HG03575 (cell line): ENCODE measurements around the gene CNOT4.
"Not testable (repeated sequence)": the region's sequence is repeated elsewhere in the genome, so short reads cannot be mapped to it uniquely, and the experiment has no call there.

ENCODE experiments used
- ATAC-seq: cut with Tn5 transposase; IDR thresholded peaks from one replicate; pipeline ENCODE4 v1.9.1; 2021; ENCODE audit not compliant: unreplicated experiment, insufficient number of reproducible peaks, low FRiP score; ENCODE audit errors: extremely low read depth

The CNOT4 gene

GRCh38 chr7:135466442-135467206 is 43.3 kb downstream of the CNOT4 start:
- ATAC-seq, result no peak

DNA sequence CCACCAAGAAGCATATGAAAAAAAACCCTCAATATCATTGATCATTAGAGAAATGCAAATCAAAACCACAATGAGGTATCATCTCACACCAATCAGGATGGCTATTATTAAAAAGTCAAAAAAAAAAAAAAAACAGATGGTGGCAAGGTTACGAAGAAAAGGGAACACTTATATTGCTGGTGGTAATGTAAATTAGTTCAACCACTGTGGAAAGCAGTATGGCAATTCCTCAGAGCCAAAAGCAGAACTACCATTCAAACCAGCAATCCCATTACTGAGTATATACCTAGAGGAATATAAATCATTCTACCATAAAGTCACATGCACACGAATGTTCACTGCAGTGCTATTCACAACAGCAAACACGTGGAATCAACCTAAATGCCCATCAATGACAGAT is 46.0 kb downstream of the CNOT4 start:
- no peak for ATAC-seq

DNA sequence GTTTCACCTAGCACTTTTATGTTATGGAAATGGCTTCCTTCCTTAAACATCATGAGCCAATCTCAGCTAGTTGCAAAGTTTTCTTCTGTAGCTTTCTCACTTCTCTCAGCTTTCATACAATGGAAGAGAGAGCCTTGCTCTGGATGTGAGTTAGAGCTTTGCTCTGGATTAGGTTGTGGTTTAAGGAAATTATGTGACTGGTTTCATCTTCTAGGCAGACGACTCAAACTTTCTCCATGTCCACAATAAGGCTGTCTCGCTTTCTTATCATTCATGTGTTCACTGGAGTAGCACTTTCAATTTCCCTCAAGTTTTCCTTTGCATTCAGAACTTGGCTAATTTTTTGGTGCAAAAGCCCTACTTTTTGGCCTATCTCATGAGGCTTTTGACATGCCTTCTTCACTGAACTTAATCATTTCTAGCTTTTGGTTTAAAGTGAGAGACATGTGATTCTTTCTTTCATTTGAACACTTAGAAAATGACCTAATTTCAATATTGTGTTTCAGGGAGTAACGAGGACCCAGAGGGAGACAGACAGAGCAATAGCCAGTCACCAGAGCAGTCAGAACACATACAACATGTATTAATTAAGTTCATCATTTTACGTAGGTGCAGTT is 49.8 kb downstream of the CNOT4 start:
- ATAC-seq, result no peak

GRCh38 chr7:135459076-135459475 is 50.8 kb downstream of the CNOT4 start:
- ATAC-seq, result no peak

DNA sequence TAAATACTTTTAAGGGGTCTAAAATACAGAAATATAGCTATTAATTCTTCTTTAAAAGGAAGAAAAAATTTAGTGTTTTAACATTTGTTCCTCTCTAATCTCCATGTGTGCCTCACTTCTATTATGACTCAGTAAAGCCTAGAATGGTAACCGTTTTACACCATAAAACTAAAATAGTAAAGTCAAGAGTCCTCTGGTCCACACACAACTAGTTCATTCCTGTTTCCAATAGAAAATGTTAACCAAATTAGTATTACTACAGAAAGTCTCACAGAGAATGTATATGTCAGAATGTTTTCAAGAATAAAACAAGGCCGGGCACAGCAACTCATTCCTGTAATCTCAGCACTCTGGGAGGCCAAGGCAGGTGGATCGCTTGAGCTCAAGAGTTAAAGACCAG is 55.8 kb downstream of the CNOT4 start:
- ATAC-seq, result no peak

GRCh38 chr7:135449436-135449835 is 60.5 kb downstream of the CNOT4 start:
- ATAC-seq, result no peak

- no peak for ATAC-seq
These were observed 61.1 kb downstream of the CNOT4 start for GRCh38 chr7:135448753-135449152.

DNA sequence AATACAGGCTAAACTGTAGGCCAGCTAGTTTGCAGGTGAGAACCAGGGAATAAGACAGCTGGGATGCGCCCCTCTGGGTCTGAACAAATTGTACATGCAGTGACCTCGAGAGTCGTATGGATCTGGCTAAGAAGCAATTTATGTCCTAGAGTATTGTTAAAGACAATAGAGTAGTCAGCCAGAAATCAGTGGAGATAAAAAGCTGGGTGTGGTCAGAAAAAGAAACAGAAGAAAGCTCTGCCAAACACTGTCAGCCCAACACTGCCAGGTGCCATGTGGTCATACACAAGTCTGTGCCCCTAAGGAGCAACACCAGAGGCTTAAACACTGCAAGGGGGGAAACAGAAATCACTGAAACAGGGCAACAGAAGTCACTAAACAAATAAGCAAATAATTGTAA is 62.2 kb downstream of the CNOT4 start:
- no peak for ATAC-seq

- no peak for ATAC-seq
These were observed 64.2 kb downstream of the CNOT4 start for GRCh38 chr7:135445690-135446089.

GRCh38 chr7:135445266-135445665 is 64.6 kb downstream of the CNOT4 start:
- ATAC-seq, result not testable (repeated sequence)

DNA sequence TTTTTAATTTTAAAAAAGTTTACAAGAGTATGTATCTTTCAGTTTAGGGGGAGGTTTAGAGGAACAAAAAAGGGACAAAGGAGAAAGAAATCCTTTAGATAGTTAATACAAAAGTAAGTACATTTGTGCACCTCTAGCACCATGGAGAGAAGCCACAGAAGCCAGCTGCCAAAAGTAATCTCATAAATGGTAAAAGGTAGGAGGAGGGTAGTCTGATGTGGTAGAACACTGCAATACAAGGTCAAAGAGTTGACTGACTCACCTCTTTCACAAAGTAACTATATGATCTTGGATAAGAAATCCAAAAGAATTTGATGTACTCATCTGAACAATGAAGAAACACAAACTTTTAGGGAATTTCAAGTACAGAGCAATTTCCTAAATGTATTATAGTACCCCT is 68.1 kb downstream of the CNOT4 start:
- no peak for ATAC-seq

DNA sequence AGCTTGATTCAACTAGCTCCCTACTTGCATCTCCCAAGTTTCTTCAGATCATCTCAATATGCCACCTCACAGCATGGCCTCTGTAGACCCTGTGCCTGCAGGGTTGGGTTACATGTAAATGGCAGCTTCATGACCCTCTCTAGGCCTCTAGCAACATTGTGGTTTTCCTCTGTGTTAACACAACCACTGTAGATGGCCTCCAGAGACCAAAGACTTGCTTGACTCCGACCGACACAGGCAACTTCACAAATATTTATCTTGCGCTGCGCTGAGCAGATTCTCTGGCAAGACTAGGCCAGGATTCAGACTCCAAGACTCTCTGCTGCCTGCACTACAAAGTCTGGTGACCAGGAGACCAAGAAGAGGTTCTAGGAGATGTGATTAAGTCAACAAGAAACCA is 75.9 kb downstream of the CNOT4 start:
- ATAC-seq, result no peak

DNA sequence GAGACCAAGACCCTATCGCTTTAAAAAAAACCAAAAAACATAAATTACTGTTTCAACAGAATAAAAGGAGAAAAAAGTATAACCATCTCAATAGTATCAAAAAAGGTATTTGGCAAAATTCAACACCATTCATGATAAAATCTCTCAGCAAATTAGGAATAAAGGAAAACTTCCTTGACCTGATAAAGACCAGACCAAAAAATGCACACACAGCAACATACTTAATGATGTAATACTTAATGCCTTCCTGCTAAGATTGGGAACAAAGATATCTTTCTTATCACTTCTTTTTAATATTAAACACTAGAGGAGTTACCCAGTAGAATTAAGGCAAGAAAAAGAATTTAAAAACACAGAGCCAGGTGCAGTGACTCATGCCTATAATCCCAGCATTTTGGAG is 79.3 kb downstream of the CNOT4 start:
- no peak for ATAC-seq

GRCh38 chr7:135428879-135429278 is 81.0 kb downstream of the CNOT4 start:
- ATAC-seq, result no peak

- ATAC-seq, result no peak
These were observed 81.9 kb downstream of the CNOT4 start for GRCh38 chr7:135428011-135428410.

DNA sequence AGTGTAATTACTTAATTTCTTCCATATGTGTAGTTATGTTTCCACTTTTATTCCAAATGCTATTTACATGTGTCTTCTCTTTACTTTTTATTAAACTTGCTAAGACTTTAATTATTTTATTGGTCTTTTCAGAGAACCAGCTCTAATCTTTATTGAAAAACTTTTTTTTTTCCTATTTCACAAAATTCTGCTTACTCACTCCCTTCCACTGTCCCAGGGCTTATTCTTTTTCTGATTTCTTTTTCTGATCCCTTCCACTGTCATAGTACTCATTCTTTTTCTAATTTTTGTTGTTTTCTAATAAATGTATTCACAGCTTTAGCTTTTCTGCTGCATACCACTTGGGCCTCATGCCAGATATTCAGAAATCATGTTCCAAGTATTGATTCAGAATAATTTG is 82.7 kb downstream of the CNOT4 start:
- no peak for ATAC-seq

GRCh38 chr7:135425036-135425435 is 84.9 kb downstream of the CNOT4 start:
- ATAC-seq, result no peak

GRCh38 chr7:135420786-135421185 is 89.1 kb downstream of the CNOT4 start:
- ATAC-seq, result no peak

GRCh38 chr7:135416431-135416830 is 93.5 kb downstream of the CNOT4 start:
- no peak for ATAC-seq

- ATAC-seq, result no peak
These were observed 95.0 kb downstream of the CNOT4 start for GRCh38 chr7:135414850-135415439.
